ENCODE results near the gene BPI. TPM values are rescaled to one million over a fixed set of nuclear protein-coding genes. Genes with fewer than 3 reads are reported as not detected.

BPI gene
- total RNA-seq, 1 experiment from 2014 or later = not detected

GRCh38 chr20:38345643-38346042 lies 41.7 kb downstream of the BPI start:
- ATAC-seq = no peak

GRCh38 chr20:38346247-38346651 lies 42.3 kb downstream of the BPI start, which contains the start of gene LBP:
LBP (plus strand) TSS chr20:38346482; CDS start chr20:38346517, 35 bp downstream.
- BruUV-seq (replicated peaks) = no TSS peak
- Histone ChIP-seq H3K36me3 (ENCODE audit: control insufficient read depth, insufficient read depth, low read length) (no peaks in the 10 kb centered on the region), H3K4me1 (ENCODE audit: control insufficient read depth, insufficient read depth, low read length) (no peaks in the 10 kb centered on the region), H3K27me3 (ENCODE audit: control insufficient read depth, insufficient read depth, low read length) (no peaks in the 10 kb centered on the region), H3K9me3 (ENCODE audit: control insufficient read depth, insufficient read depth, low read depth, low read length) (no peaks in the 10 kb centered on the region), H3K4me3 (ENCODE audit: low read depth in 2 of 2, low read length in 2 of 2) (no peak within 1 kb of the TSS), H3K27ac (ENCODE audit: low read length) (no peak within 1 kb of the TSS)
- in situ Hi-C loops (cut with HindIII; ENCODE audit: low pct_unique_long_range_greater_than_20kb, low sequenced_read_pairs) = no loop called here
- intact Hi-C loops (cut with micrococcal nuclease; ENCODE audit: unreplicated experiment) = no loop called here
- ChIA-PET CTCF (no interaction called here), POLR2A (no interaction called here)
- ATAC-seq (no peak), DNase-seq (ENCODE audit: low read depth, low spot score) (no peak)
- no peak for TF ChIP-seq REST (IDR thresholded peaks at IDR 0.05; ENCODE audit: insufficient read depth in 1 of 2, low read depth in 2 of 2, low read length in 1 of 2)
- TF ChIP-seq POLR2AphosphoS5 (IDR thresholded peaks at IDR 0.05; ENCODE audit: low read depth, low read length) = no peak
- no peak for TF ChIP-seq SIN3A (IDR thresholded peaks at IDR 0.05; ENCODE audit: borderline replicate concordance, insufficient read depth, low read depth, low read length)
- no peak for TF ChIP-seq CTCF (IDR thresholded peaks at IDR 0.05)
- TF ChIP-seq TCF7L2 (IDR thresholded peaks at IDR 0.05; ENCODE audit: low read depth, low read length) = no peak

More at GRCh38 chr20:38345643-38346042, 41.7 kb downstream of the BPI start:
- no peaks in the 10 kb centered on the region for H3K36me3 ChIP-seq (ENCODE audit: control insufficient read depth, insufficient read depth, low read length)
- no peaks in the 10 kb centered on the region for H3K27me3 ChIP-seq (ENCODE audit: control insufficient read depth, insufficient read depth, low read length)
- H3K4me3 ChIP-seq (ENCODE audit: low read depth in 2 of 2, low read length in 2 of 2) = no peak overlapping the region
- TF ChIP-seq TCF7L2 (IDR thresholded peaks at IDR 0.05; ENCODE audit: low read depth, low read length) (no peak), POLR2AphosphoS5 (IDR thresholded peaks at IDR 0.05; ENCODE audit: low read depth, low read length) (no peak), REST (IDR thresholded peaks at IDR 0.05; ENCODE audit: insufficient read depth in 1 of 2, low read depth in 2 of 2, low read length in 1 of 2) (no peak), CTCF (IDR thresholded peaks at IDR 0.05) (no peak)
- no peak overlapping the region for H3K27ac ChIP-seq (ENCODE audit: low read length)
- POLR2A ChIA-PET = no interaction called here
- DNase-seq (ENCODE audit: low read depth, low spot score) = no peak
- no peaks in the 10 kb centered on the region for H3K9me3 ChIP-seq (ENCODE audit: control insufficient read depth, insufficient read depth, low read depth, low read length)
- intact Hi-C loops (cut with micrococcal nuclease; ENCODE audit: unreplicated experiment) = no loop called here
- no TSS peak for BruUV-seq (replicated peaks)
- in situ Hi-C loops (cut with HindIII; ENCODE audit: low pct_unique_long_range_greater_than_20kb, low sequenced_read_pairs) = no loop called here
- no peaks in the 10 kb centered on the region for H3K4me1 ChIP-seq (ENCODE audit: control insufficient read depth, insufficient read depth, low read length)
- CTCF ChIA-PET = no interaction called here

All from Panc1 (cell line).